ENCODE data around the gene RSRC2.
"Not testable (repeated sequence)": the region's sequence is repeated elsewhere in the genome, so short reads cannot be mapped to it uniquely, and the experiment has no call there.

The RSRC2 gene

GRCh38 chr12:122517877-122518276 is 8.9 kb downstream of the RSRC2 start:
- no peak for DNase-seq

DNA sequence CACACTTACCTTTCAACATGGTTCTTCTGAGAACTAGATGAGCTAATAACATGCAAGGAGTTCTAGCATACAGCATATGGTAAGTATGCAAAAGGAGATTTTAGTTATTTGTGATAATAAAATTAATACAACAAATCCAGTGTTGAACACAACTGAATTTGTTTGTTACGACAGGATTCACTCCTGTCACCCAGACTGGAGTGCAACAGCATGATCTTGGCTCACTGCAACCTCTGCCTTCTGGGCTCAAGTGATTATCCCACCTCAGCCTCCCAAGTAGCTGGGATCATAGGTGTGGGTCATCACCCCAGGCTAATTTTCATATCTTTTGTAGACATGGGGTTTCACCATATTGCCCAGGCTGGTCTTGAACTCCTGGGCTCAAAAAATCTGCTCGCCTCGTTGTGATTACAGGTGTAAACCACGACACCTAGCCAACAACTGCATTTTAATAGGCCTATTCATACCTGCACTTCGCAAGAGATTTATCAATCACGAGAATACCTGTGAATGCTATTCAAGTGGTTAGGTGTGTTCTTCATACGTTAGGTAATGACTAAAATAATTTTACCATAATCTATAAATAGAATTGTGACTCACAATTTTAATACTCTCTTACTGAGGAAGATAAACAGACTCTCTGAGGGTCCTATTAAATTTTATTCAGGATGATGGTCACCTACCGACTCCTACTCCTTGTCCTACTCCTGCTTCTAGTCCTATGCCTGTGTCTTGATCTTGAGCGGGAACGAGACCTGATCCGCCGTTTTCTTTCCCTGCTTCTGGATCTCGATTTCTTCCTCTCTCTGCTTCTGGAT is 10.0 kb downstream of the RSRC2 start:
- no peak for DNase-seq

GRCh38 chr12:122515275-122515674 is 11.5 kb downstream of the RSRC2 start:
- no peak for DNase-seq

- no peak for DNase-seq
Observed at GRCh38 chr12:122513660-122514059, 13.1 kb downstream of the RSRC2 start.

GRCh38 chr12:122513028-122513427 is 13.7 kb downstream of the RSRC2 start:
- not testable (repeated sequence) for DNase-seq

GRCh38 chr12:122508163-122508562 is 18.6 kb downstream of the RSRC2 start:
- no peak for DNase-seq

DNA sequence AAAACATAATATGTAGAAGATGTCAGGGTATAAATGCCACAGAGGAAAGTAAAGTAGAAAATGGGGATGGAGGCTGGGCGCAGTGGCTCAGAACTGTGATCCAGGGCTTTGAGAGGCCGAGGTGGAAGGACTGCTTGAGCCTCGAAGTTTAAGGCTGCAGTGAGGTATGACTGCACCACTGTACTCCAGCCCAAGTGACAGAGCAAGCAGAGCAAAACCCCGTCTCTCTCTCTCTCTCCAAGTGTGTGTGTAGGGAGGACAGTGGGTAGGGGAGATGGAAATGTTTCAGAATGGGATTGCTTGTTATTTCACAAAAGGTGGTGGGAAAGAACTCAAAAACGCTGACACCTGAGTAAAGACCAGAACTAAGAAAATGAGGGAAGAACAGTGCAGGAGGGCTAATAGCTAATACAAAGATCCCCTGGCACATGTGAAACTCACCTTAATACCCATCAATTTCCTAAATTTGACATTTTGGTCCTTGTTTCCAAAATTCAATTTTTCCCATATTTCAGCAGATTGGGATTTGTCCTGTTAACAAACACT is 20.3 kb downstream of the RSRC2 start:
- DNase-seq, result no peak

GRCh38 chr12:122505419-122506051 is 21.2 kb downstream of the RSRC2 start:
- DNase-seq, result no peak

GRCh38 chr12:122503783-122504590 is 22.7 kb downstream of the RSRC2 start:
- no peak for DNase-seq

DNA sequence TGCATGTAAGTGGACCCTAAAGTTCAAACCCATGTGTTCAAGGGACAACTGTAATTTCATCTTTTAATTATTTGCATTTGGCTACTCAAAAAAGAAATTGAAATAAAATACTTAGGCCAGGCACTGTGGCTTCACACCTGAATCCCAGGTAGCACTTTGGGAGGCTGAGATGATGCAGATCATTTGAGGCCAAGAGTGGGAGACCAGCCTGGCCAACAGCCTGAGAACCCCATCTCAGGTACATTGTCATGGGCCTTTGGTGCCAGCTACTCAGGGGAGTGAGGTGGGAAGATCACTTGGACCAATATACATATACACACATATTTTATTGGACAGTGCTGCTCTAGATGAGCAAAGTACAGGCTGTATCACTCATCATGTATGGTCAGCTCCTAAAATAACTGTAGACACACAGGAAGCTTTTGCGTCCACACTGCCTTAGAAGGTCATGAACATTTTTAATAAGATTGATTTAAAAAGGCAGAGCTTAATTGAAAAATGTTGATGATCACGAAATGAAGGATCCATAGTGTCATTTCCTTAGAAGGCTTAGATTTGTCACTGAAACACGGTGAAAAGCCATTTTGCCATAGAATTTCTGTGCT is 23.5 kb downstream of the RSRC2 start:
- no peak for DNase-seq

- no peak for DNase-seq
Observed at GRCh38 chr12:122501489-122501989, 25.2 kb downstream of the RSRC2 start.

GRCh38 chr12:122500685-122501488 is 25.8 kb downstream of the RSRC2 start, which contains the start of gene ZCCHC8:
Gene ZCCHC8, minus strand, starts transcription at chr12:122500932. Its CDS starts 92 bp downstream, at chr12:122500840.
- peak; percentile 91 for DNase-seq

GRCh38 chr12:122499991-122500684 is 26.6 kb downstream of the RSRC2 start:
- DNase-seq, result peak; percentile 16

DNA sequence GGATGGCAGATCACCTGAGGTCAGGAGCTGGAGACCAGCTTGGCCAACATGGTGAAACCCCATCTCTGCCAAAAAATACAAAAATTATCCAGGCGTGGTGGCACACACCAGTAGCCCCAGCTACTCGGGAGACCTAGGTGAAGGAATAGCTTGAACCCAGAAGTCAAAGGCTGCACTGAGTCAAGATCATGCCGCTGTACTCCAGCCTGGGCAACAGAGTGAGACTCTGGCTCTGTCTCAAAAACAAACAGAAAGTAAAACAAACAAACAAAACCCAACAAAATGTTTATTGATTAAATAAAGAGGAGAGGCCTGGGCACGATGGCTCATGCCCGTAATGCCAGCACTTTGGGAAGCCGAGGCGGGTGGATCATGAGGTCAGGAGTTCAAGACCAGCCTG is 31.5 kb downstream of the RSRC2 start:
- DNase-seq, result no peak

DNA sequence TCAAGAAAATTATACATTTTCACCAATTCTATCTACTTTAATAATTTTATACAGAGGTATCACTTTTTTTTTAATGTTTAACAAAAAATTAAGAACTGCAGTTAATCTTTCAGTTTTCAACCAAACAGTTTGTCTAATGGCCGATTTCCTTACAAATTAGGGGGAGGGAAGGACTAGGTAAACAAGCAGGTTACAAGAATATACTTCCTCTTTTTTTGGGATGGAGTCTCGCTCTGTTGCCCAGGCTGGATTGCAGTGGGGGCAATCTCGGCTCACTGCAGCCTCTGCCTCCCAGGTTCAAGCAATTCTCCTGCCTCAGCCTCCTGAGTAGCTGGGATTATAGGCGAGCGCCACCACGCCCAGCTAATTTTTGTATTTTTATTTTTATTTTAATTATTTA is 33.5 kb downstream of the RSRC2 start:
- not testable (repeated sequence) for DNase-seq

DNA sequence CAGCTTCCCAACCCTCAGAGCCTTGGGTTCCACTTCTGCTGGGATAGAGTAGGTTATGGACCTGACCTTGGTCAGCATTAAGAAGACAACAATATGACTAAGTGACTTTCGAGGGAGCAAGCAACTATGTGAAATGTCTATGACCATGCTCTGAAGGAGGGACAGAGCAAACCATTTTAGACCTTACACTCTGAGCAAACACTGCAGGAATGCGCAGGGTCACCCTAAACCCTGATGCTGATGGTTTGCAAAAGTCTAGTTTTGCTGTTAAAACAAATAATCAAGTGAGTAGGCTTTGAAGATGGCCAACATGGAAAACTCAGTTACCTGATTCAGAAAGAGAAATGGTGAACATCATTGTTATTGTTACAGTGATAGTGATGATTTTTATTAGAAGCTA is 34.7 kb downstream of the RSRC2 start:
- no peak for DNase-seq

DNA sequence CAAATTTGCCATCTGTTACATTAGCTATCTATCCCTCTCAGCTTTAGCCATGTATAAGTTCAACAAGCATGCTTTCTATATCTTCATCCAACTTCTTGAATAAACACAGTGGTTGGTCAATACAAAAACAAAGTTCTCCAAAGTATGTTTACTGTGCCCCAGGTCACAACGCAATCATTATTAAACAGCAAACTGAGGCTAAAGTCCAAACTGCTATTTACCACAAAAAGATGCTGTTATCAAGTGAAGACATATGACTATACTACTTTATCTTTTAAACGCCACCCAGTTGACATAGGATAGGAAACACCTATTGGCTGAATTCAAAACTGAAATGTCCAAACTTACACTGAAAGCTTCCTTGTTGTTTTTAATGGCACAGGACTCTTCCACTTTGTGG is 37.7 kb downstream of the RSRC2 start:
- no peak for DNase-seq

- not testable (repeated sequence) for DNase-seq
Observed at GRCh38 chr12:122487807-122488206, 38.9 kb downstream of the RSRC2 start.

- no peak for DNase-seq
Observed at GRCh38 chr12:122486805-122487426, 39.8 kb downstream of the RSRC2 start.

GRCh38 chr12:122486360-122486759 is 40.4 kb downstream of the RSRC2 start:
- not testable (repeated sequence) for DNase-seq
